Measurements from ENCODE around the gene UBASH3B. TPM values are rescaled to one million over a fixed set of nuclear protein-coding genes. Genes with fewer than 3 reads are reported as not detected.

The UBASH3B gene
- total RNA-seq, 1 experiment from 2014 or later: 9.4 TPM

GRCh38 chr11:122746611-122747244 is 91.2 kb downstream of the UBASH3B start:
- Histone ChIP-seq H3K27me3 (no peaks in the 10 kb centered on the region), H3K9me3 (no peaks in the 10 kb centered on the region), H3K36me3 (peaks cover 2% of the 10 kb centered on the region; the same call in 1 of the 2 replicates), H3K4me3 (no peak overlapping the region)
- no peak for DNase-seq

GRCh38 chr11:122747351-122747781 is 91.8 kb downstream of the UBASH3B start:
- DNase-seq: no peak
- Histone ChIP-seq H3K27me3 (no peaks in the 10 kb centered on the region), H3K9me3 (no peaks in the 10 kb centered on the region), H3K4me3 (no peak overlapping the region), H3K36me3 (peaks cover 2% of the 10 kb centered on the region; the same call in 1 of the 2 replicates)

GRCh38 chr11:122749005-122749687 is 93.6 kb downstream of the UBASH3B start:
- no peaks in the 10 kb centered on the region for H3K27me3 ChIP-seq
- H3K4me3 ChIP-seq: no peak overlapping the region
- no peaks in the 10 kb centered on the region for H3K9me3 ChIP-seq
- H3K36me3 ChIP-seq: peaks cover 2% of the 10 kb centered on the region; the same call in 1 of the 2 replicates
- peak; percentile 67 for DNase-seq

- no peaks in the 10 kb centered on the region for H3K9me3 ChIP-seq
- no peak overlapping the region for H3K4me3 ChIP-seq
- no peak for DNase-seq
- no peaks in the 10 kb centered on the region for H3K27me3 ChIP-seq
- H3K36me3 ChIP-seq: peaks cover 2% of the 10 kb centered on the region; the same call in 1 of the 2 replicates
Measured at GRCh38 chr11:122750049-122750448, 94.5 kb downstream of the UBASH3B start.

GRCh38 chr11:122751292-122752070 is 96.0 kb downstream of the UBASH3B start:
- H3K9me3 ChIP-seq: no peaks in the 10 kb centered on the region
- DNase-seq: no peak
- H3K4me3 ChIP-seq: no peak overlapping the region
- H3K27me3 ChIP-seq: no peaks in the 10 kb centered on the region
- H3K36me3 ChIP-seq: peaks cover 2% of the 10 kb centered on the region; the same call in 1 of the 2 replicates

GRCh38 chr11:122754028-122754427 is 98.5 kb downstream of the UBASH3B start:
- H3K9me3 ChIP-seq: no peaks in the 10 kb centered on the region
- no peak for DNase-seq
- H3K4me3 ChIP-seq: no peak overlapping the region
- H3K27me3 ChIP-seq: no peaks in the 10 kb centered on the region
- no peaks in the 10 kb centered on the region for H3K36me3 ChIP-seq

- Histone ChIP-seq H3K9me3 (no peaks in the 10 kb centered on the region), H3K4me3 (no peak overlapping the region), H3K36me3 (0 out of 2 replicates have a peak, but pooled peaks cover under 1% of the 10 kb centered on the region), H3K27me3 (no peaks in the 10 kb centered on the region)
- no peak for DNase-seq
Measured at GRCh38 chr11:122754553-122755322, 99.2 kb downstream of the UBASH3B start.

GRCh38 chr11:122755409-122755808 is 99.9 kb downstream of the UBASH3B start:
- Histone ChIP-seq H3K36me3 (0 out of 2 replicates have a peak, but pooled peaks cover 4% of the 10 kb centered on the region), H3K27me3 (no peaks in the 10 kb centered on the region), H3K9me3 (no peaks in the 10 kb centered on the region), H3K4me3 (no peak overlapping the region)
- DNase-seq: no peak

GRCh38 chr11:122755941-122756340 is 100.4 kb downstream of the UBASH3B start:
- Histone ChIP-seq H3K27me3 (no peaks in the 10 kb centered on the region), H3K36me3 (0 out of 2 replicates have a peak, but pooled peaks cover 4% of the 10 kb centered on the region), H3K9me3 (no peaks in the 10 kb centered on the region), H3K4me3 (no peak overlapping the region)
- no peak for DNase-seq

GRCh38 chr11:122756417-122756816 is 100.9 kb downstream of the UBASH3B start:
- Histone ChIP-seq H3K9me3 (no peaks in the 10 kb centered on the region), H3K27me3 (no peaks in the 10 kb centered on the region), H3K4me3 (no peak overlapping the region), H3K36me3 (0 out of 2 replicates have a peak, but pooled peaks cover 4% of the 10 kb centered on the region)
- DNase-seq: no peak

GRCh38 chr11:122757201-122757600 is 101.7 kb downstream of the UBASH3B start:
- DNase-seq: no peak
- Histone ChIP-seq H3K4me3 (no peak overlapping the region), H3K9me3 (no peaks in the 10 kb centered on the region), H3K27me3 (no peaks in the 10 kb centered on the region), H3K36me3 (0 out of 2 replicates have a peak, but pooled peaks cover 4% of the 10 kb centered on the region)

- H3K36me3 ChIP-seq: 0 out of 2 replicates have a peak, but pooled peaks cover 4% of the 10 kb centered on the region
- no peaks in the 10 kb centered on the region for H3K9me3 ChIP-seq
- H3K27me3 ChIP-seq: no peaks in the 10 kb centered on the region
- no peak for DNase-seq
- H3K4me3 ChIP-seq: no peak overlapping the region
Measured at GRCh38 chr11:122758339-122758738, 102.8 kb downstream of the UBASH3B start.

- DNase-seq: peak; percentile 73
- H3K9me3 ChIP-seq: no peaks in the 10 kb centered on the region
- H3K36me3 ChIP-seq: 0 out of 2 replicates have a peak, but pooled peaks cover 4% of the 10 kb centered on the region
Measured at GRCh38 chr11:122758974-122759373, 103.5 kb downstream of the UBASH3B start.

GRCh38 chr11:122763108-122763507 is 107.6 kb downstream of the UBASH3B start:
- Histone ChIP-seq H3K36me3 (0 out of 2 replicates have a peak, but pooled peaks cover 4% of the 10 kb centered on the region), H3K4me3 (no peak overlapping the region), H3K27me3 (no peaks in the 10 kb centered on the region), H3K9me3 (no peaks in the 10 kb centered on the region)
- DNase-seq: no peak

More at GRCh38 chr11:122758974-122759373, 103.5 kb downstream of the UBASH3B start:
- no peak overlapping the region for H3K4me3 ChIP-seq
- no peaks in the 10 kb centered on the region for H3K27me3 ChIP-seq

- Histone ChIP-seq H3K4me3 (no peak overlapping the region), H3K9me3 (no peaks in the 10 kb centered on the region), H3K27me3 (no peaks in the 10 kb centered on the region), H3K36me3 (0 out of 2 replicates have a peak, but pooled peaks cover 4% of the 10 kb centered on the region)
- DNase-seq: no peak
Measured at GRCh38 chr11:122764371-122765090, 109.0 kb downstream of the UBASH3B start.
